ENCODE measurements around the gene DENND4A.

DNA sequence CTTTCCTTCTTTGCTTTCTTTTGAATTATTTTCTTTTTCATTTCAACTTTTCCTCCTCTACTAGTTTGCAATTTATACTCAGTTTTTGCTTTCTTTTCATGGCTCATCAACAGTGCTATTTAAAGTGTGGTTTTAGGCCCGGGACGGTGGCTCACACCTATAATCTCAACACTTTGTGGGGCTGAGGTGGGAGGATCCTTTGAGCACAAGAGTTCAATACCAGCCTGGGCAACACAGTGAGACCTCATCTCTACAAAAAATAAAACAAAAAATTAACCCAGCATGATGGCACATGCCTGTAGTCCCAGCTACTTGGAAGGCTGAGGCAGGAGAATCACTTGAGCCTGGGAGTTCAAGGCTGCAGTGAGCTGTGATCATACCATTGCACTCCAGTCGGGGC, 20.4 kb upstream of the DENND4A start:
- TF ChIP-seq, protein P1, sequence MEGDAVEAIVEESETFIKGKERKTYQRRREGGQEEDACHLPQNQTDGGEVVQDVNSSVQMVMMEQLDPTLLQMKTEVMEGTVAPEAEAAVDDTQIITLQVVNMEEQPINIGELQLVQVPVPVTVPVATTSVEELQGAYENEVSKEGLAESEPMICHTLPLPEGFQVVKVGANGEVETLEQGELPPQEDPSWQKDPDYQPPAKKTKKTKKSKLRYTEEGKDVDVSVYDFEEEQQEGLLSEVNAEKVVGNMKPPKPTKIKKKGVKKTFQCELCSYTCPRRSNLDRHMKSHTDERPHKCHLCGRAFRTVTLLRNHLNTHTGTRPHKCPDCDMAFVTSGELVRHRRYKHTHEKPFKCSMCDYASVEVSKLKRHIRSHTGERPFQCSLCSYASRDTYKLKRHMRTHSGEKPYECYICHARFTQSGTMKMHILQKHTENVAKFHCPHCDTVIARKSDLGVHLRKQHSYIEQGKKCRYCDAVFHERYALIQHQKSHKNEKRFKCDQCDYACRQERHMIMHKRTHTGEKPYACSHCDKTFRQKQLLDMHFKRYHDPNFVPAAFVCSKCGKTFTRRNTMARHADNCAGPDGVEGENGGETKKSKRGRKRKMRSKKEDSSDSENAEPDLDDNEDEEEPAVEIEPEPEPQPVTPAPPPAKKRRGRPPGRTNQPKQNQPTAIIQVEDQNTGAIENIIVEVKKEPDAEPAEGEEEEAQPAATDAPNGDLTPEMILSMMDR (IDR thresholded peaks at IDR 0.05): no peak
- TF ChIP-seq POLR2AphosphoS5 (IDR thresholded peaks at IDR 0.05) (no peak), POLR2A (IDR thresholded peaks at IDR 0.05; ENCODE audit: low read depth) (no peak)
